Non-pigmented ciliary epithelial cell (primary cell): ENCODE results near the gene NAP1L1.
"Not testable (repeated sequence)": the region's sequence is repeated elsewhere in the genome, so short reads cannot be mapped to it uniquely, and the experiment has no call there.

Experiments
- DNase-seq: peaks from one replicate; pipeline ENCODE4 v3.0.0-alpha.2; 2010; ENCODE audit warnings: low read depth

Gene NAP1L1

DNA sequence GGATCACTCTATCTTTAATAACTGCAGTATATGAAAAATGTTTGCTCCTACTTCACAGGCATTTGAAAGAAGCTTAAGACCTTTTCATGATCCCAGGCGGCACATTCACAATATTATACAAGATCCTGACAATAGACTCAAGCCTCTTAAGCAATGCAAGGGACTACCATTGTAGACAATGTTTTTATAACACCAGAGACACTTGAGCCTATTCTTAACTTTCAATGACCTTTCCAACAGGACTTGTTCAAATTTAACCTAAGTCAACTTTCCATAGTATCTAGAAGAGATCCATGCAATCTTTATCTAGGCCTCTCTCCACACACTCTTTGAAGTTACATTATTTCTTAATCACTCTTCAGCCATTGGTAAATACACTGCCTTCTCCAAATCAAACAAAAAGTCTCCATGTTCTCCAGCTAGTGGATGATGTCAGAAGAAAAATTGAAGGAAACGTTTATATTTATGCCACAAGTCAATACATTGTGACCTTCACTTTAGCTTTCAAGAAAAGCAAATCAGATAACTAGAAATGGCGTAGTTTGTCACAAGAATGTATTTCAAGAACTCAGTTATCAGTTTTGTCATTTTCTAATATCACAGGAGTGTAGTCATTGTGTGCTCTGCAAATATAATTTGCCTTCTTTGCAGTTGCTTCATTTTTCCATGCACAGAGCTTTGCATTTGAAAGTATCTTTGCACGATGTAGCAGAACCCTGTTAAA lies 94.1 kb downstream of the NAP1L1 start:
- DNase-seq: no peak

DNA sequence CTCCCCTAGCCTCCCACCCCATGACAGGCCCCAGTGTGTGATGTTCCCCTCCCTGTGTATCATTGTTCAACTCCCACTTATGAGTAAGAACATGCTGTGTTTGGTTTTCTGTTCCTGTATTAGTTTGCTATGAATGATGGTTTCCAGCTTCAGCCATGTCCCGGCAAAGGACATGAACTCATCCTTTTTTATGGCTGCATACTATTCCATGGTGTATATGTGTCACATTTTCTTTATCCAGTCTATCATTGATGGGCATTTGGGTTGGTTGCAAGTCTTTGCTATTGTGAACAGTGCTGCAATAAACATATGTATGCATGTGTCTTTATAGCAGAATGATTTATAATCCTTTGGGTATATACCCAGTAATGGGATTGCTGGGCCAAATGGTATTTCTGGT lies 96.8 kb downstream of the NAP1L1 start:
- not testable (repeated sequence) for DNase-seq
